ENCODE data around the gene HDAC4. TPM values are rescaled to one million over a fixed set of nuclear protein-coding genes. Genes with fewer than 3 reads are reported as not detected.

The HDAC4 gene
- total and polyA plus RNA-seq, 9 of the 15 experiments (the other 6 are each of a cell fraction or from before 2014, with no cell fraction given): 0.11 to 20.2 (median 4.0) TPM

DNA sequence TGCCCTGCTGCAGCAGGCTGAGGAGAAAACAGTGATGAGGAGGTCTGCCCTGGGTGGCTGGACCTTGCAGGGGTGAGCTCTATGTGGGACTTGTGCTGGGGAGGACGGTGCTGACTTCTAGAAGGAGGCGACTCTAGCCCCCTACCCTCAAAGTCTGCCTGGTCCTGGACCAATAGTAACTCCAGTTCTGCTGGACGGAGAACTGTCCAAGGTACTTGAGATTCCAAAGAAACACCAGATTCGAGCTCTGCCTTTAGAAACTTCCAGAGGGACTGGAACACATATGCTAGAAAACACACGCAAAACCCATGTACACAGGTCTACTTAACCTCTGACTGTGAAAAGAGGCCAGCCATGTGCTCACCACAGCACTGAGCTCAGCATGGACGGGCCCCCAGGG is 292.4 kb downstream of the HDAC4 start:
- in situ Hi-C loops (cut with MboI) (no loop called here), intact Hi-C loops (cut with micrococcal nuclease) (no loop called here)
- ChIA-PET CTCF (ENCODE audit: low intra/inter-chr PET ratio) (no interaction called here), POLR2A (no interaction called here)
- no peaks in the 10 kb centered on the region for H3K79me2 ChIP-seq (ENCODE audit: control insufficient read depth, insufficient read depth, low read length)
- no peak for ATAC-seq
- H3K36me3 ChIP-seq (ENCODE audit: control insufficient read depth, insufficient read depth, low read length): 0 out of 3 replicates have a peak, but pooled peaks cover 3% of the 10 kb centered on the region
- peaks cover 0 to 6% of the 10 kb centered on the region in 2 experiments; a peak in 2 of 5 replicates for H3K4me1 ChIP-seq (replicated peaks in 1 of 2; ENCODE audit: control insufficient read depth in 2 of 2, insufficient read depth in 2 of 2, low read length in 2 of 2)
- no peaks in the 10 kb centered on the region for H4K20me1 ChIP-seq (replicated peaks; ENCODE audit: control insufficient read depth, insufficient read depth, low read length)
- no peak overlapping the region for H2AFZ ChIP-seq (ENCODE audit: low read depth, low read length)
- H3K9me3 ChIP-seq (replicated peaks; ENCODE audit: control insufficient read depth, insufficient read depth, low read depth, low read length): no peaks in the 10 kb centered on the region
- no peak overlapping the region for H3K9ac ChIP-seq (ENCODE audit: insufficient read depth in 1 of 2, low read depth in 2 of 2, low read length in 2 of 2)
- no peak overlapping the region for H3K4me3 ChIP-seq
- WGBS (ENCODE audit: insufficient coverage, low coverage, missing lambda C conversion rate): 85% methylated on average over 4 of the region's 6 CpGs
- H3K4me2 ChIP-seq (ENCODE audit: insufficient read depth, low read length): no peak overlapping the region
- DNase-seq (ENCODE audit: extremely low read depth in 1 of 4, low spot score in 3 of 4): no peak
- no peak for FAIRE-seq
- TF ChIP-seq REST (IDR thresholded peaks at IDR 0.05; ENCODE audit: borderline replicate concordance) (peak; percentile 38), REST (CRISPR knock-in tag; IDR thresholded peaks at IDR 0.05; ENCODE audit: low read depth) (no peak), JUNB (CRISPR knock-in tag; conservative IDR thresholded peaks at IDR 0.05) (no peak)
- H3K27me3 ChIP-seq (ENCODE audit: control insufficient read depth in 2 of 2, insufficient read depth in 2 of 2, low read length in 2 of 2): no peaks in the 10 kb centered on the region
- BruUV-seq (replicated peaks): no TSS peak
- H3K9me1 ChIP-seq (ENCODE audit: control insufficient read depth, insufficient read depth, low read length): no peaks in the 10 kb centered on the region
- no peak overlapping the region for H3K27ac ChIP-seq (ENCODE audit: extremely low read depth, low read depth, low read length)
